ENCODE data around the gene MMGT1. TPM values are rescaled to one million over a fixed set of nuclear protein-coding genes. Genes with fewer than 3 reads are reported as not detected.

The MMGT1 gene
- total and polyA plus RNA-seq, 4 donors: 3.2 to 24.6 (median 19.0) TPM

- H3K36me3 ChIP-seq (ENCODE audit: control insufficient read depth in 4 of 4, insufficient read depth in 4 of 4, low read length in 4 of 4): no peaks in the 10 kb centered on the region
- TF ChIP-seq, protein P1, sequence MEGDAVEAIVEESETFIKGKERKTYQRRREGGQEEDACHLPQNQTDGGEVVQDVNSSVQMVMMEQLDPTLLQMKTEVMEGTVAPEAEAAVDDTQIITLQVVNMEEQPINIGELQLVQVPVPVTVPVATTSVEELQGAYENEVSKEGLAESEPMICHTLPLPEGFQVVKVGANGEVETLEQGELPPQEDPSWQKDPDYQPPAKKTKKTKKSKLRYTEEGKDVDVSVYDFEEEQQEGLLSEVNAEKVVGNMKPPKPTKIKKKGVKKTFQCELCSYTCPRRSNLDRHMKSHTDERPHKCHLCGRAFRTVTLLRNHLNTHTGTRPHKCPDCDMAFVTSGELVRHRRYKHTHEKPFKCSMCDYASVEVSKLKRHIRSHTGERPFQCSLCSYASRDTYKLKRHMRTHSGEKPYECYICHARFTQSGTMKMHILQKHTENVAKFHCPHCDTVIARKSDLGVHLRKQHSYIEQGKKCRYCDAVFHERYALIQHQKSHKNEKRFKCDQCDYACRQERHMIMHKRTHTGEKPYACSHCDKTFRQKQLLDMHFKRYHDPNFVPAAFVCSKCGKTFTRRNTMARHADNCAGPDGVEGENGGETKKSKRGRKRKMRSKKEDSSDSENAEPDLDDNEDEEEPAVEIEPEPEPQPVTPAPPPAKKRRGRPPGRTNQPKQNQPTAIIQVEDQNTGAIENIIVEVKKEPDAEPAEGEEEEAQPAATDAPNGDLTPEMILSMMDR (IDR thresholded peaks at IDR 0.05; ENCODE audit: control extremely low read depth, extremely low read depth): no peak
- H3K27ac ChIP-seq (ENCODE audit: low read depth in 1 of 2, low read length in 1 of 2): no peak overlapping the region
- peaks cover 0 to 1% (median 0%) of the 10 kb centered on the region in 4 donors for H3K9me3 ChIP-seq (ENCODE audit: control insufficient read depth in 4 of 4, insufficient read depth in 3 of 4, low read length in 3 of 4)
- no peak overlapping the region for H3K4me3 ChIP-seq
- DNase-seq (no peak), ATAC-seq (ENCODE audit: insufficient read depth, low FRiP score) (no peak)
- H3K4me1 ChIP-seq (ENCODE audit: control insufficient read depth in 5 of 5, insufficient read depth in 5 of 5, low read length in 5 of 5): peaks cover 0 to 9% (median 2%) of the 10 kb centered on the region in 5 donors
- 69 to 71% methylated on average over 4 of the region's 4 CpGs for WGBS, 2 donors
- H3K27me3 ChIP-seq (ENCODE audit: control insufficient read depth in 3 of 3, insufficient read depth in 3 of 3, low read length in 2 of 3): no peaks in the 10 kb centered on the region
- no peak overlapping the region for H3K9ac ChIP-seq (ENCODE audit: insufficient read depth in 1 of 2, low read length in 2 of 2)
Observed at GRCh38 chrX:135977611-135978010, 3.8 kb upstream of the MMGT1 start.

- Histone ChIP-seq H3K9ac (ENCODE audit: insufficient read depth in 1 of 2, low read length in 2 of 2) (no peak overlapping the region), H3K27me3 (ENCODE audit: control insufficient read depth in 3 of 3, insufficient read depth in 3 of 3, low read length in 2 of 3) (no peaks in the 10 kb centered on the region), H3K4me1 (ENCODE audit: control insufficient read depth in 5 of 5, insufficient read depth in 5 of 5, low read length in 5 of 5) (peaks cover 0 to 5% (median 3%) of the 10 kb centered on the region in 5 donors), H3K36me3 (ENCODE audit: control insufficient read depth in 4 of 4, insufficient read depth in 4 of 4, low read length in 4 of 4) (no peaks in the 10 kb centered on the region), H3K27ac (ENCODE audit: low read depth in 1 of 2, low read length in 1 of 2) (no peak overlapping the region), H3K4me3 (no peak overlapping the region), H3K9me3 (ENCODE audit: control insufficient read depth in 4 of 4, insufficient read depth in 3 of 4, low read length in 3 of 4) (no peaks in the 10 kb centered on the region)
- TF ChIP-seq, protein P1 (IDR thresholded peaks at IDR 0.05; ENCODE audit: control extremely low read depth, extremely low read depth): no peak
- 81 to 91% methylated on average over 1 of the region's 1 CpG for WGBS, 2 donors
- ATAC-seq (ENCODE audit: insufficient read depth, low FRiP score) (no peak), DNase-seq (no peak)
Observed at GRCh38 chrX:135975421-135975820, 1.6 kb upstream of the MMGT1 start.

- ATAC-seq (ENCODE audit: insufficient read depth, low FRiP score) (peak; percentile 68), DNase-seq (peak; percentile 81 to 91 (median 89))
- H3K27ac ChIP-seq (ENCODE audit: low read depth in 1 of 2, low read length in 1 of 2): peak overlapping the region; percentile 31 to 33
- H3K36me3 ChIP-seq (ENCODE audit: control insufficient read depth in 4 of 4, insufficient read depth in 4 of 4, low read length in 4 of 4): no peaks in the 10 kb centered on the region
- peak overlapping the region in 1 of 2 donors; percentile 79 for H3K9ac ChIP-seq (ENCODE audit: insufficient read depth in 1 of 2, low read length in 2 of 2)
- peaks cover 0 to 5% (median 3%) of the 10 kb centered on the region in 5 donors for H3K4me1 ChIP-seq (ENCODE audit: control insufficient read depth in 5 of 5, insufficient read depth in 5 of 5, low read length in 5 of 5)
- H3K9me3 ChIP-seq (ENCODE audit: control insufficient read depth in 4 of 4, insufficient read depth in 3 of 4, low read length in 3 of 4): no peaks in the 10 kb centered on the region
- 4 to 37% methylated on average over 8 to 31 of the region's 32 CpGs for WGBS, 2 donors
- H3K27me3 ChIP-seq (ENCODE audit: control insufficient read depth in 3 of 3, insufficient read depth in 3 of 3, low read length in 2 of 3): no peaks in the 10 kb centered on the region
- no peak overlapping the region for H3K4me3 ChIP-seq
- TF ChIP-seq, protein P1 (IDR thresholded peaks at IDR 0.05; ENCODE audit: control extremely low read depth, extremely low read depth): no peak
Observed at GRCh38 chrX:135974279-135974856, 580 bp upstream of the MMGT1 start.

Measured in lung (tissue), 12 donors.